Stimulated activated CD4-positive, alpha-beta T cell treated with anti-CD3 and anti-CD28 coated beads, Interleukin-1b, Interleukin-23, amount 100 ng/mL, for 1 hour (primary cell): Measurements from ENCODE around the gene MAP3K14.

Source experiments
- DNase-seq, 2 donors: peaks; one replicate each; pipeline ENCODE4 v3.0.0-alpha.2; 2020; ENCODE audit warnings: low read depth in 2 of 2

The MAP3K14 gene

DNA sequence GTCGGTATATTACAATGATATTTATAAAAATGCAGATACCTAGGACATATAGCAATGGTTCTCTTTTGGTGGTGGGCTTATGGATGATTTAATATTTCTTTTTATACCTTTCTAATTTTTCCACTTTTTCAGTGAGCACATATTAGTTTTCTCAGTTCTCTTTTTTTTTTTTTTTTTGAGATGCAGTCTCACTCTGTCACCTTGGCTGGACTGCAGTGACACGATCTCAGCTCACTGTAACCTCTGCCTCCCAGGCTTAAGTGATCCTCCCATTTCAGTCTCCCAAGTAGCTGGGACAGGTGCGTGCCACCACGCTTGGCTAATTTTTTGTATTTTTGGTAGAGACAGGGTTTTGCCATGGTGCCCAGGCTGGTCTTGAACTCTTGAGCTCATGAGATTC, 15.1 kb downstream of the MAP3K14 start:
- DNase-seq, result no peak

DNA sequence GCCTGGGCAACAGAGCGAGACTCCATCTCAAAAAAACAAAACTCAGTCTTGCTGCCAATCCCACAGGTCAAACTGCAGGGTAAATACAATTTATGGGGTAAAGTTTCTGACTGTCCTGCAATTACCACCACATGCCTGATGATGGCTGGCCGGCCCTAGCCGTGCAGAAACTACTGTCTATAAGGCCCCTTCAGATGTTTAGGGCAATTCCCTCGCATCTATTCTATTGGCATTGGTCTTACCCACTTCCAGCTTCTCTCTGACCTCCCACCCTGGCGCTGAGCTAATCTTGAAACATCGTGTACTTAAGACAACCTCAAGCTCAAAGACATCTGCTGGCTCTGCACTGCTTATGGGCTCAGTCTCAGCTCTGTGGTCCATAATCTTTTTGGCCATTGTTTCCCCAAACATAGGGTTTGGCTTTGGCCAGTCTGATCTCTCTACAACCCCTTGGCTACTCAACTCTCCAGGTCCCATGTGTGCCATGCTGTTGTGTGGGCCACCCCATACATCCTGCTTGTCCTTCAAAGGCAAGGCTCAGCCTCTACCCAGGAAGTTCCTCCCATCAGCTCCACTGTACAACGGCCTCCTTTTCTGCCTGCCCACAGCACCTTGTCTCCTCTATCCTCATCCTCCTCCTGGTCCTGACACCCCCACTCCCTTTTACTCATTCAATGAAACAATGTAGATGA, 16.6 kb downstream of the MAP3K14 start:
- DNase-seq, result no peak

DNA sequence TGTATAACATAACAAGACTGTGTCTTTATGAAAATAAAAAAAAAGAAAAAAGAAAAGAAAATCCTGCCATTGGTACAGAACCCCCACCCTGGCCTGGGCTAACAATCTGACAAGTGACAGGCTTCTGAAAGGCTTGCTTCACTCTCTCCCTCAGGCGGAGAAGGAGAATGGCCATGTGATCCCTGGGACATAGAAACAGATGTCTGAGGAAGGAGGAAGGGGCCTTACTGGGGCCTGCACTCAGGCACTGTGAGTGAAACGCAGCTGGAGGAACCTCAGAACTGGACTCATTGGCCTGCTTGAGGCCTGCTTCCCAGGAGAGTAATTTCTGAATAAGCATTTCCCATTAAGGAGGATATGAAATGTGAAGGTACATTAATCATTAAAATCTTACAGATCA, 17.5 kb downstream of the MAP3K14 start:
- DNase-seq, result no peak

DNA sequence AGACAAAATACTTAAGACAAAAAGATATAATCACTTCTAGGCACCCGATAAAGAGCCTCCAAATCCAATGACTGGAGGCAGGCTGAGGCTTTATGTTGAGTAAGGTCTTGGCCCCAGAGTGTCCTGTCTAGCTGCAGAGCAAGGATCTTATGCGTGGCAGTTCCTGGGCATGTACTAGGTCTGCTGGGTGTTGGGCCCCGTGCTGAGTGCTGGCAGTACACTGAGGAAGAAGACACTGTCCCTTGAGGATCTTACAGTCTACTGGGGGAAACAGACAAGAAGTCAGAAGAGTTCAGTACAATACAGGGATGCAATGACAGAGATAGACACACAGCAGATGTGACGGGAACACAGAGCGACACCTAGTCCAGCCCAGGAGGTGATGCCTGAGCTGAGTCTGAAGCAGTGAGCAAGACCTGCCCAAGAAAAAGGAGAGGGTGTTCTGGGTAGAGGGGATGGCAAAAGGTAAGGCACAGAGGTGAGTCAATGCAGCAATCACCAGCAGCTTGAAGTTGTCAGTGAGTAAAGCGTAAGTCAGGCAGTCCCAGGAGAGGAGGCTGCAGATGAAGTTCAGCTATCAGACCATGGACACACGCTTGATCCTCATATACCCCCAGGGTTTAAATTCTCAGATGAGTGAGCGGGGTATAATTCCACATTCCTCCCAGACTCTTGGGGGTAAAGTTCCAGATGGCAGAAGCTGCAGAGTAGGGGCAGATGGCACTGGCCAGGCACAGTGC, 18.1 kb downstream of the MAP3K14 start:
- no peak for DNase-seq

DNA sequence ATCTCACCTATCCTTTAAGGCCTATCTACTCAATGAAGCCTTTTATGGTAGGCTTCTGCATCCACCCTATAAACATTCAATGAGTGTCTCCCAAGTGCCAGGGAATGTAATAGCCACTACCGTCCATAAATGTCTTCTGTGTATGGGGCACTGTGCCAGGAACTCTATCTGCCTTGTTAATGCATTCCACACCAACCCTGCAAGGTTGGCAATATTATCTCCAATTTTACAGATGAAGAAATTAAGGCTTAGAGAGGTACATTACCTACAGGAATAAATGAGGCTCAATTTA, 20.0 kb downstream of the MAP3K14 start:
- DNase-seq, result no peak

DNA sequence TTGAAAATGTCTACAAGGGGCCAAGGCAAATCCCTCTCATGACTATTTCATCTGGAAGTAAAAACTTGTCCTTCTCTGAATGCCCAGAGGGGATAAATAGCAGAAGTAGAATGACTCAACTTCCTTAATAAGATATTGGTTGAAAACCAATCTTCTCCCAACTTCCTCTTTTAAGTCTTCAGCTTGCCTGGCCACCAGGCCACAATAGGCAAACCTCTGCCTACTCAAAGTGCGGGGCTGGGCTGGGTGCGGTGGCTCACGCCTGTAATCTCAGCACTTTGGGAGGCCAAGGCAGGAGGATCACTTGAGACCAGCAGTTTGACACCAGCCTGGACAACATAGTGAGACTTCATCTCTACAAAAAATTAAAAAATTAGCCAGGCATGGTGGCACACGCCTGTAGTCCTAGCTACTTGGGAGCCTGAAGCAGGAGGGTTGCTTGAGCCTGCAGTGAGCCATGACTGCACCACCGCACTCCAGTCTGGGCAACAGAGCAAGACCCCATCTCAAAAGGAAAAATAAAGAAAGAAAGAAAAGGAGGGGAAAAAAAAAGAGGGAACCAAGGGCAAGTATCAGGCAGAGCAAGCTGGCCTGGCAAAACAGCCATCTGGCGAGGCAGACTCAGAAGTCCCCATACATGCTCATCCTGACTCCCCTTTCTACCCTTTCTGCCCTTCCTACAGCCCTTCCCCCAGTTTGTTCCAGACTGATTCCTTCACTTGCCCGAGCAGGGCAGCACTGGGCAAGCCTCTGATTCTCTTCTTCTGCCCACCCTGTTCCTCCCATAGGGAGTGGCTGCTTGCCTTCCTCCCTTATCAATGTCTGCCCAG, 20.6 kb downstream of the MAP3K14 start:
- no peak for DNase-seq

DNA sequence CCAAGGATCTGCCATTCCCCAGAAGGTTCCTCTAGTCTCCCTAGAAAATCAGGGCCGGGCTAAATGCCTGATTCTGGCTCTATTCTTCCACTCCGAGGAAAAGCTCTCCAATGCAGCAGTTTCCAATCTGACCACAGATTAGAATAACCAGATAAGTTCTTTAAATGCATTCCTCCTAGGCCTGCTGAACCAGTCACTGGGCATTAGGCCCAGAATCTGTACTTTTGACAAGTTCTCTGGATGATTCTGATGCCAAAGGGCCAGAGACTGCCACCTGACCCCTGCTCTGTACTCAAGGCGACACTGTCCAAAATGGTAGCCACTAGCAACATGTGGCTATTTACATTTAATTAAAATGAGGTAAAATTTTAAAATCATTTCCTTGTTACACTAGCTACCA, 22.3 kb downstream of the MAP3K14 start:
- no peak for DNase-seq

DNA sequence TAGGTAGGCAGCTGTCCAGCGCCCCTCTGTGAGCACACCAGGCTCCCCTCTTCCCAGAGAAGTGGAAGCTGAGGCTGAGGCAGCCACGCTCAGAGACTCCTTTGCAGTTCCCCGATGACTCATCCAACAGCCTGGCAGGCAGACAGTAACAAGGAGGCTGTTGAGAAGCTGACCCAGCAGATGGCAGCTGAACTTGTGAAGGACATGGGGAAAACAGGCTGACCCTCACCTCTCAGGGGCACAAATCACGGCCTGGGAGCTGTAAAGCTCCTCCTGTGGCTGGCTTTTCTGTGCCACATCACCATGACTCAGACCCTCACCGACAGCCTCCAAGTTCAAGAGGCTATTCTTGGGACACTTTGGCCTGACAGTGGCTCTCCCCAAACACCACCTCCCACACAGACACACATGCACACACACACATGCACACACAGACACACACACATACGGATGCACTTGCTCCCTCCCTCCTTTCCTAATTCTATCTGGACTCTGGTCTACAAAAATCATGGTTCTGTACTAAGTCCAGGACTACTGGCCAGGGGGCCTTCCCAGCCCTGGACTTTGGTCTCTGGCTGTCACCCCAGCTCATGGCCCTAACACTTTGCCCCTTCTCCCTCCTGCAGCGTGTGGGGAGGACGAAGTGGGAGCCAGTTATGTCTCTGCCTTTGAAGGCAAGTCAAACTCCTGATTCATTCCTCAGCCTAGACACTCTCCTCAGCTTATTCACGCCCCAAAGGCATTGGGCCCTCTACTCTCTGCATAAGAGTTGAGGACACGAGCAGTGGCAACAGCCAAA, 23.2 kb downstream of the MAP3K14 start:
- DNase-seq, result no peak

DNA sequence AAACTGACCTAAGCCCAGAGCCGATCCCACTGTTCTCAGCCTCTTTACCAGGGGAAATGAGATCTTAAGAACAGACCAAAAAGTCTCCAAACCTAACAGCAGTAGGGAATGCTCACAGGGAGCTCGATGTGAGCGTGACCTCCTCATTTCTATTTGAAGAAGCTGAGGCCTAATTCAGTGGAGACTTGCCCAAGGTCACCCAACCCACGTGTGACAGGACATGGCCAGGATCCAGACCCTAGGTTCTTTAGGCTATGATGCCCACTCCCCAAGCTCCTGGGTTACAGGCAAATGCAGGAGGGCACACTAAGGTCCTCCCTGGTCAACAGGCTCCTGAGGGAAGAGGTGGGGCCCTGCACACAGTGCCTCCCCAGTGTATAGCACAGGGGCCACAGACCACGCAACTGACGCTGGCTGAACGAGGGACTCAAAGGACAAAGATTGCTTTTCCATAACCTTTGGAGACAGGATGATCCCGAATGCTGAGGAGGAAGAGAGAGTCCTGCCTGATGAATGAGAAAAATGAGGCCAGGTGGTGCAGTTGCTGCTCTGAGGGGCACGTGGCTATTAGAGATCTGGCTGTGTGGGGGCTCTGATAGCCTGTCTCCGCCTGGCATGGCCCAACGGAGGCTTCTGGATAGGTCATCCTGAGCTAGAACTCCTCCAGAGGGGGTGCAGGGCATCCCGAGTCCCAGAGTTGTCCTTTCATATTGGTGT, 24.0 kb downstream of the MAP3K14 start:
- DNase-seq, result no peak

DNA sequence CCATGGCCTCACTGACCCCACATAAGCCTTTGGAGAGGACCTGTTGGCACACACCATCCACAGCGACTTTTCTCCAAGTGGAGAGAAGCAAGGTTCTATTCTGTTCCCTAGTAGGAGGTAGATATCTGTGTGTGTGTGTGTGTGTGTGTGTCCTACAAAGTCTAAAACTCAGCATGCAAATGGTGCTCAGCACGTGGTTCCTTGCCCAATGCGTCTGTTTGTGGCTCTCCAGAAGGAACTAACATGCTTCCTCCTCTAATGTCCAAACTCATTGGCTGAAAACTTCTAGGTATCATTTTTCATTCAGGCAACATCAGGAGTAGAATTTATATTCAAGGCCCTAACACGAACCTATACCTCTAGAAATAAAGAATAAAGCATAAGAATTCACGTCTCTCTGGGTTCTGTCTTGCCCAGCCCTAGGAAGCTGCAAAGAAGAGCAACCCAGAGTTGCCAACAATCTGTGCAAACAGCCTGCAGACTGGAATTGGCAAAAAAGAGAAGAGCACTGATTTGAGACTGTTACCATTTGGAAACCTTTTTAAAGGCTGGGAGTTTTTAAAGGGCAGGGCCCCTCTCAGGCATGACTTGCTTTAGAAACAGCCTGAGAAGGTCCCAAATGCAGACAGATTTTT, 25.5 kb downstream of the MAP3K14 start:
- no peak for DNase-seq

DNA sequence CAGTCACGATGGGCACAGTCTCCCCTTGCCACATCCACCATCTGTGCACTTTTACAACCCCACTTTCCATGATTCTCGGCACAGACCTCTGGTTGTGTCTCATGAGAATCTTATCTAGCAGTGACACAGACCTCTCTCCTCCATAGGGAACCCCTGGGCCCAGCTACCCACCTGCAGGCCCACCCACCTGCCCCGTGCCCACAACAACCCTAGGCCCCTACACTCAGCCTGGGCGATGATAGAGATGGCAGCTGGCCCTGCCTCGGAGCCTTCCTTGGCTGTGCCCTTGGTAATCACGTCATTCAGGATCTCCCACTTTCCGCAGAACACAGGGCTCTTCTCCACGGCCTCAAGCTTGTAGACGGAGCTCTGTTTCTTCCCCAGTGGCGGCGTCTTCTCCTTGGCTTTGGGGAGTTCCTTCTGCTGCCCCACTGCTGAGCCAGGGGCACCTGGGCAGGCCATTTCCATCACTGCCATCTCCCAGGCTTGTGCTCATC, 26.5 kb downstream of the MAP3K14 start:
- DNase-seq, result no peak

DNA sequence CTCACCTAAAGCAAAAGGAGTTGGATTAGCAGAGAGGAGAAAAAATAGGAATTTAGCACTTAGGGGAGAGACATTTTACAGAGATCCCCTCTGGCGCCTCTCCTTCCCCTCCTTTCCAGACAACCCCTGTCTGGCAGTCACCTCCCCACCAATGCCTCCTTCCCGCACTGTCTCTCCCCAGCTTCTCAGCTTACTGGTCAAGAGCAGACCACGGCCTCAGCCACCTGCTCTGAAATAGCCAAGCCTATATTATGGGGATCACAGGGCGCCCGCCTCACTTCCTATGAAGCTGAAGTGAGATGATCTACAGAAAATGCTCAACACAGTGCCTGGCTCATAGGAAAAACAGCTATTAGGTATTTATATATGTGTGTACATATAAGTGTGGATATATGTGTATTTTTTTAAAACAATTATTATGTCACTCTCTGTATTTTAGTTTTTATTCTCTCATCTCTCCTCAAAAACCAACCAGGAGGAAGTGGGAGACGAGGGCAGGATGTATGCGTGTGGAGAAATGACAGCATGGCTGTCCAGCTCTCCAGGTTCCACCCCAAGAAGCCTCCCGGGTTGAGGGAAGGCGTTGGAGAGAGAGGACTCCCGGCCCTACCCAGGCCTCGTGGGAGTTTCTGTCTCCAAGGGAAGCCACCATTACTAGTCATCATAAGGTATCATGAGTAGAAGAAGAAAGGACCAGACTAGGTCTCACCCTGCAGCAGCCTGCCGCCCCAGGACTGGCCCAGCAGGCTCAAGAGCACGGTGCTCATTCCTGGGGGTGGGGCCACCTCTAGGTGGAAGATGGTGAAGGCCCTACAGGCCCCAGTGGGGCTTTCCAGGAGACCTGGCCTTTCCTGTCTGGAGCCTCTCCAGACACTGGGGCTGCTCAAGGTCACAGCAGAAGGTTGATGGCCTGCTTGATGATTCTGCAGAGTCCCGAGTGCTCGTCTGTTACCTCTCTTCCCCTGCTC, 27.2 kb downstream of the MAP3K14 start:
- no peak for DNase-seq

DNA sequence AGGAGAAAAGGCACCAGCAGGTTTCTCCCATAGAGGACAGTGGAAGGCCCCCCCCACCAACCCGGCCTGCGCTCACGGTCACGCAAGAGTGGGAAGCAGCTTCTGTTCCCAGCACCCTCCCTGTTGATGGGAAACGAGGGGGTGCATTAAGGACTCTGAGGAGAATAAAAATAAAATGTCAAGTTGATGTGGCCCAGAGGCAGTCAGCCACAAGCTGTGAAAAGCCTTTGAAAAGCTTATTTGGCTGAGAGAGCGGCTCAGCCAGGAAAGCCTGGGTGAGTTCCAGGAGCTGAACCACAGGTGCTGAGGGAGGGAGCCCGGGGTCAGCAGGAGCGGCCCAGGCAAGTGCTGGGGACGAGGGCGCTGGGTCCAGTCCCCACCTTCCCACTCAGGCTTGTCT, 28.0 kb downstream of the MAP3K14 start:
- DNase-seq, result no peak

DNA sequence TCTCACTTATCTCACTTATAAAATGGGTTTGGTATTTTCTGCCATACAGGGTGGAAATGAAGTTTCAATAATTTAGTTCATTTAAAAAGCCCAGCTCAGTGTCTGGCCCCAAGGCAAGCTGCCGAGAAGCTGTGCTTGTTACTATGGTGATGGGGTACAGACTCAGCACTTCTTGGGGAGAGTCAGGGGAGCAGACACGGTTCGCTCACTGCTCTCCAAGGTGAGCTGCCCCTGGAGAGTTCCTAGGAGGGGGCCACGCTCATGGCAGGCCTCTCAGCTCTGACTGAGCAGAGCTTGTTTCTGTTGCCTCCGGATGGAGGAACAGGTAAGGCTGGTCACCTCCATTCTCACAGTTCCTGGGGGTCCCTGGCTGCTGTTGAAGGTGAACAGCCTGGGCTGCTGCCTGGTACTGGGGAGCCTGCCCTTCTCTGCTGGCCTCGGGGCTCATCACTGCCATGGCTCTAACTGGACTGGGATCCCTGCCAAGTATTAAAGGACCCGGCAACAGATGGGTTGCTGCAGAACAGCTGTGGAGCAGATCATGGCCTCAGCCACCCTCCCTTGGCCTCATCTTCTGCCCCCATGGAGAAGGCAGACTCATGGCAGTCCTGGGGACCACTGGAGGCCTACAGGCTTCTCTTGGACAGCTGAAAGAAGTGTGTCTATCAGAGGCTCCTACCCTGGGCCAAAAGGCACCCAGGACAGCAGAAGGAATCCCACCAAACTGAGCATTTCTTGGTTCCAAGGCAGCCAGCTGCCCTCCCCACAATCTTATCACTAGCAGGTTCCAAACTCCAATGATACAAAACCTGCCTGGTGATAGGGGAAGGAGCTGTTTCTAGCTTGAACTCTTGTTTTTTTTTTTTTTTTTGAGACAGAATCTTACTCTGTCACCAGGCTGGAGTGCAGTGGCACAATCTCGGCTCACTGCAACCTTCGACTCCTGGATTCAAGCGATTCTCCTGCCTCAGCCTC, 29.0 kb downstream of the MAP3K14 start:
- no peak for DNase-seq

DNA sequence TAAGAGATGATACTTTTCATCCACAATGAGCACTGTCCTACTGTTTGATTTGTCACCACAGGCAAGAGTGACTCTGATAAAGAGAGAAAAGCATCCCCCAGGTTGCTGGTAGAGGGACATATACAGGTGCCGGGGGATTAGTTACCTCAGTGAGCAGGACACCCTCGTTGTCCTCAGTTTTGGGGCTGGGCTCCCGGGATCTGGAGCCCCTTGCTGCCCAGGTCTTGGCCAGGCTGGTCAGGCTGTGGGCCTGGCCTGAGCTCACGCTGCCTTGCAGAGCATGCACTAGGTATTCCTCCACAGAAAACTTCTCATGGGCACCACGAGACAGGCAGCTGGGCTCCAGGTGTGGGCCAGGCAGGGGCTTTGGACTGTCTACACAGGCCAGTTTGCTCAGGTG, 30.5 kb downstream of the MAP3K14 start:
- no peak for DNase-seq

DNA sequence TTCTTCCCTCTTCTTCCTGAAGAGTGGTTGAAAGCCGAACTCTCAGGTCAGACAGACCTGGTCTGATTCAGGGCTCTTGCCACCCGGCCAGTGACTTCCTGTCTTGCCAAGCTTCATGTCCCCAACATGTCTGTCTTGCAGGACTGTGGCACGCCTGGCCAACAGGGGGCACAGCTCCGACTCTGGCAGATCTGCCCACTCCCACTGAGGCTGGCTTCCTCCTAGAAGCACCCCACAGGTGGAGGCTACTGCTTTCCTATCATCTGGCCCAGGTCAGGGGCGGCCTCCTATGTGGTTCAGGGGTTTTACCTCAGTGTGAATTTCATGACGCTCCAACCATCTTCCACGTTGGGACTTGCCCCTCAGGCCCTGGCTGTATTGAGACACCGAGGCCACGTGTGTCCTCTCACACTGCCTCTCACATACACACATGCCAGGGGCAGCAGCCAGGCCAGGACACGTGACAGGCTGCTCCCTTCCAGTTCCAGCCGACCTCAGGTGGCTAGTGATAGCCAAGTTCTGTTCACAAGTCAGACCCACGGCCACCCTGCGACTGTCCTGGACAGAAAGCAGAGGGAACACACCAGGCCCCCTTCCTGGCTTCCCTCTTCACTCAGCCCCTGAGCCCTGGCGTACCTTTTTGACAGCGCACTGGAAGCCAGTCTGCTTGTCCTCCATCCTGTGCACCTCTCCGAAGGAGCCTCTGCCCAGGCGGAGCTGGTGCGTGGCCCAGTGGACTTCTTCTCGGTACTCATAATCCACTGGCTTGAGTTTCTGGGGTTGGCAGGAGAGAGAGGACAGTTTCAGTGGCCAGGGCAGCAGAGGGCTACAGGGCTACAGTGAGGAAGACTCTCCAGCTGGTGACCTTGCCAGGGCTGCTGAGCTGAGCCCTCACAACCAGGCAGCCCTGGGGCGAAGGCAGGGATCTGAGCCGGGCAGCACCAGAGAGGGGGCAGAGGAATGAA, 32.4 kb downstream of the MAP3K14 start:
- peak in 1 of 2 donors; percentile 26 for DNase-seq

DNA sequence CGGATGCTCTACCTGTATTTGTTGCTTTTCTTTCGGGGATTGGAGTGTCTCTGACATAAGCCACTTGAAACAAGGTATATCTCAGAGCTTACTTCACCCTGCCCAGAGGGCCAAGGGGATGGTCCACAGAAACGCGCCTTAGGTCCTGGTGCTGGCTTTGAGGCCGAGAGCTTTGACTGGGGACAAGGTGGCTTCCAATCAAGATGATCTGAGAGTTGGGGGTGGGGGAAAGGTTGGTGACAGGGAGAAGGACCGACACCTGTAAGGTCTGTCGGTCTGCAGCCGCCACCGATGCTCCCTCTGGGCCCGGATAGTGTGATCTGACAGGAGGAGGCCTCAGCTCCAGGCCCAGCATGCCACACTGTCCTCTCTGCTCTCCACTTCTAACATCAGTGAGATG, 33.1 kb downstream of the MAP3K14 start:
- no peak for DNase-seq
